HCT116 (cell line): ENCODE data around the gene RNASEL.

Experiments
- CEBPB ChIP-seq: IDR thresholded peaks from 2 replicates; pipeline ENCODE4 v1.6.1; 2012; ENCODE audit warnings: low read depth
- EGR1 ChIP-seq: IDR thresholded peaks from 2 replicates; pipeline ENCODE4 v1.6.1; 2012; ENCODE audit warnings: low read depth
- EZH2 ChIP-seq: fragments of 200-600 bp; sonication (generic); IDR thresholded peaks from 2 replicates; pipeline ENCODE4 v1.6.1; 2017; ENCODE audit warnings: antibody characterized with exemption, mixed run types
- EZH2phosphoT487 ChIP-seq: fragments of 200-600 bp; IDR thresholded peaks from 2 replicates; pipeline ENCODE4 v1.6.1; 2018; ENCODE audit warnings: antibody characterized with exemption, borderline replicate concordance
- POLR2A ChIP-seq: IDR thresholded peaks from 2 replicates; pipeline ENCODE4 v1.7.0; 2011; ENCODE audit warnings: borderline replicate concordance; ENCODE audit not compliant: insufficient read depth, insufficient read length; ENCODE audit errors: extremely low read depth
- POLR2AphosphoS5 ChIP-seq: IDR thresholded peaks from 2 replicates; pipeline ENCODE4 v1.6.1; 2011; ENCODE audit warnings: mild to moderate bottlenecking, low read depth, low read length, moderate library complexity
- TF ChIP-seq, protein P1 (sequence below), 3 experiments: fragments of 200-600 bp in 1 of 3; sonication (generic) in 1 of 3; IDR thresholded peaks in 2 of 3; conservative IDR thresholded peaks in 1 of 3; 2 replicates each; pipeline ENCODE4 v1.5.1; 2012 to 2017; ENCODE audit warnings: low read depth in 2 of 3, low read length in 2 of 3, antibody characterized with exemption in 1 of 3, borderline replicate concordance in 1 of 3, control low read depth in 1 of 3, mild to moderate bottlenecking in 1 of 3, mixed read lengths in 1 of 3, mixed run types in 1 of 3, moderate library complexity in 1 of 3; ENCODE audit not compliant: insufficient read depth in 1 of 3
- TF ChIP-seq, protein P2 (sequence below): IDR thresholded peaks from 2 replicates; pipeline ENCODE4 v1.6.1; 2012
- TF ChIP-seq, protein P3 (sequence below): IDR thresholded peaks from 2 replicates; pipeline ENCODE4 v1.6.1; 2012

DNA sequence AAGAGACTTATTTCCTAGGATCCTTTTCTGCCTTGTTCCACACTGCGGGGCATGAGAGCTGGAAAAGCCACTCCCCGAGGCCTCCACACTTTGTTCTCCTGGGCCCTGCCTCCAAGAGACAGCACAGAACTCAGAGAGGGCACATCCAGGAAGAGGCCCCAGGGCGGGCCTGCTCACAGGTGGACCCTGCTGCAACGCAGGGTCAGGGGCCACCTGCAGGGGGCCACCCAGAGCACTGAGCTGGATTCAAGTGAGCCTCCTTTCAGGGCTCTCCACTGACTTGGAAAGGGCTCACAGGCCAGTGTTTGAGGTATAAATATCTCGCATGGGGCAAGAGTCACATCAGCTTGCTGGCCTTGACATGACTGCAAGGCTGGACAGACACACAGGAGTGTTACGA is 10.3 kb upstream of the RNASEL start:
- TF ChIP-seq, protein P1, sequence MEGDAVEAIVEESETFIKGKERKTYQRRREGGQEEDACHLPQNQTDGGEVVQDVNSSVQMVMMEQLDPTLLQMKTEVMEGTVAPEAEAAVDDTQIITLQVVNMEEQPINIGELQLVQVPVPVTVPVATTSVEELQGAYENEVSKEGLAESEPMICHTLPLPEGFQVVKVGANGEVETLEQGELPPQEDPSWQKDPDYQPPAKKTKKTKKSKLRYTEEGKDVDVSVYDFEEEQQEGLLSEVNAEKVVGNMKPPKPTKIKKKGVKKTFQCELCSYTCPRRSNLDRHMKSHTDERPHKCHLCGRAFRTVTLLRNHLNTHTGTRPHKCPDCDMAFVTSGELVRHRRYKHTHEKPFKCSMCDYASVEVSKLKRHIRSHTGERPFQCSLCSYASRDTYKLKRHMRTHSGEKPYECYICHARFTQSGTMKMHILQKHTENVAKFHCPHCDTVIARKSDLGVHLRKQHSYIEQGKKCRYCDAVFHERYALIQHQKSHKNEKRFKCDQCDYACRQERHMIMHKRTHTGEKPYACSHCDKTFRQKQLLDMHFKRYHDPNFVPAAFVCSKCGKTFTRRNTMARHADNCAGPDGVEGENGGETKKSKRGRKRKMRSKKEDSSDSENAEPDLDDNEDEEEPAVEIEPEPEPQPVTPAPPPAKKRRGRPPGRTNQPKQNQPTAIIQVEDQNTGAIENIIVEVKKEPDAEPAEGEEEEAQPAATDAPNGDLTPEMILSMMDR (IDR thresholded peaks at IDR 0.05 in 2 of 3, conservative IDR thresholded peaks at IDR 0.05 in 1 of 3; ENCODE audit: borderline replicate concordance in 1 of 3, insufficient read depth in 1 of 3, low read depth in 2 of 3, low read length in 2 of 3) = peak; percentile 22 to 78 (median 57); a peak in 4 of 6 replicates
- TF ChIP-seq, protein P2, sequence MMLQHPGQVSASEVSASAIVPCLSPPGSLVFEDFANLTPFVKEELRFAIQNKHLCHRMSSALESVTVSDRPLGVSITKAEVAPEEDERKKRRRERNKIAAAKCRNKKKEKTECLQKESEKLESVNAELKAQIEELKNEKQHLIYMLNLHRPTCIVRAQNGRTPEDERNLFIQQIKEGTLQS = no peak
- TF ChIP-seq CEBPB (no peak), EZH2 (no peak), POLR2A (no peak), POLR2AphosphoS5 (no peak), EZH2phosphoT487 (no peak), EGR1 (no peak)
- TF ChIP-seq, protein P3, sequence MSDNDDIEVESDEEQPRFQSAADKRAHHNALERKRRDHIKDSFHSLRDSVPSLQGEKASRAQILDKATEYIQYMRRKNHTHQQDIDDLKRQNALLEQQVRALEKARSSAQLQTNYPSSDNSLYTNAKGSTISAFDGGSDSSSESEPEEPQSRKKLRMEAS = no peak
